DOHH2 (cell line): ENCODE results near the gene MUL1.

ENCODE experiments used
- CTCF ChIP-seq: fragments of 200-600 bp; sonication (generic); IDR thresholded peaks from one replicate; pipeline ENCODE4 v1.5.1; 2014; ENCODE audit warnings: antibody characterized with exemption, mild to moderate bottlenecking, low read depth, low read length; ENCODE audit not compliant: poor library complexity, severe bottlenecking
- EZH2phosphoT487 ChIP-seq: fragments of 200-600 bp; sonication (generic); IDR thresholded peaks from 2 replicates; pipeline ENCODE4 v1.6.1; 2017; ENCODE audit warnings: borderline replicate concordance, mild to moderate bottlenecking, antibody characterized with exemption, low read length, moderate library complexity, mixed read lengths

- no peak for TF ChIP-seq CTCF
- TF ChIP-seq EZH2phosphoT487 = no peak
Observed at GRCh38 chr1:20551945-20552727, 44.2 kb upstream of the MUL1 start, which contains the start of gene FAM43B.
